ENCODE data around the gene ABO. TPM values are rescaled to one million over a fixed set of nuclear protein-coding genes. Genes with fewer than 3 reads are reported as not detected.
"Not testable (repeated sequence)": the region's sequence is repeated elsewhere in the genome, so short reads cannot be mapped to it uniquely, and the experiment has no call there.

The ABO gene
- total RNA-seq, 2 donors from 2014 or later = 0.35 to 1.2 TPM

GRCh38 chr9:133238851-133239532 is 36.0 kb downstream of the ABO start:
- H3K36me3 Mint-ChIP-seq (ENCODE audit: low read depth) = no peaks in the 10 kb centered on the region
- TF ChIP-seq, protein P1, sequence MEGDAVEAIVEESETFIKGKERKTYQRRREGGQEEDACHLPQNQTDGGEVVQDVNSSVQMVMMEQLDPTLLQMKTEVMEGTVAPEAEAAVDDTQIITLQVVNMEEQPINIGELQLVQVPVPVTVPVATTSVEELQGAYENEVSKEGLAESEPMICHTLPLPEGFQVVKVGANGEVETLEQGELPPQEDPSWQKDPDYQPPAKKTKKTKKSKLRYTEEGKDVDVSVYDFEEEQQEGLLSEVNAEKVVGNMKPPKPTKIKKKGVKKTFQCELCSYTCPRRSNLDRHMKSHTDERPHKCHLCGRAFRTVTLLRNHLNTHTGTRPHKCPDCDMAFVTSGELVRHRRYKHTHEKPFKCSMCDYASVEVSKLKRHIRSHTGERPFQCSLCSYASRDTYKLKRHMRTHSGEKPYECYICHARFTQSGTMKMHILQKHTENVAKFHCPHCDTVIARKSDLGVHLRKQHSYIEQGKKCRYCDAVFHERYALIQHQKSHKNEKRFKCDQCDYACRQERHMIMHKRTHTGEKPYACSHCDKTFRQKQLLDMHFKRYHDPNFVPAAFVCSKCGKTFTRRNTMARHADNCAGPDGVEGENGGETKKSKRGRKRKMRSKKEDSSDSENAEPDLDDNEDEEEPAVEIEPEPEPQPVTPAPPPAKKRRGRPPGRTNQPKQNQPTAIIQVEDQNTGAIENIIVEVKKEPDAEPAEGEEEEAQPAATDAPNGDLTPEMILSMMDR (conservative IDR thresholded peaks at IDR 0.05) = peak; percentile 99
- Histone ChIP-seq H3K9me3 (ENCODE audit: control insufficient read depth, low read length) (no peaks in the 10 kb centered on the region), H3K9ac (ENCODE audit: extremely low read depth, low read length, poor library complexity, severe bottlenecking) (peak overlapping the region; percentile 17), H3K27ac (ENCODE audit: low read depth, low read length) (peak overlapping the region; percentile 6), H3K4me3 (ENCODE audit: low read length) (peak overlapping the region; percentile 80), H3K4me1 (ENCODE audit: control insufficient read depth, insufficient read depth, low read length) (no peaks in the 10 kb centered on the region), H3K36me3 (ENCODE audit: control insufficient read depth, insufficient read depth, low read length) (no peaks in the 10 kb centered on the region), H3K27me3 (ENCODE audit: control insufficient read depth, insufficient read depth, low read length, poor library complexity, severe bottlenecking) (no peaks in the 10 kb centered on the region)
- H3K4me1 Mint-ChIP-seq = no peaks in the 10 kb centered on the region
- H3K9me3 Mint-ChIP-seq = no peaks in the 10 kb centered on the region
- DNase-seq = peak; percentile 96
- H3K27me3 Mint-ChIP-seq (ENCODE audit: insufficient read depth) = peaks cover 14% of the 10 kb centered on the region
- H3K27ac Mint-ChIP-seq = peak overlapping the region; percentile 95
- peak overlapping the region; percentile 62 for H3K4me3 Mint-ChIP-seq
- WGBS, 2 experiments (ENCODE audit: insufficient coverage in 1 of 2, insufficient read length in 1 of 2) = 16 to 18% methylated on average over 15 to 26 of the region's 26 CpGs

DNA sequence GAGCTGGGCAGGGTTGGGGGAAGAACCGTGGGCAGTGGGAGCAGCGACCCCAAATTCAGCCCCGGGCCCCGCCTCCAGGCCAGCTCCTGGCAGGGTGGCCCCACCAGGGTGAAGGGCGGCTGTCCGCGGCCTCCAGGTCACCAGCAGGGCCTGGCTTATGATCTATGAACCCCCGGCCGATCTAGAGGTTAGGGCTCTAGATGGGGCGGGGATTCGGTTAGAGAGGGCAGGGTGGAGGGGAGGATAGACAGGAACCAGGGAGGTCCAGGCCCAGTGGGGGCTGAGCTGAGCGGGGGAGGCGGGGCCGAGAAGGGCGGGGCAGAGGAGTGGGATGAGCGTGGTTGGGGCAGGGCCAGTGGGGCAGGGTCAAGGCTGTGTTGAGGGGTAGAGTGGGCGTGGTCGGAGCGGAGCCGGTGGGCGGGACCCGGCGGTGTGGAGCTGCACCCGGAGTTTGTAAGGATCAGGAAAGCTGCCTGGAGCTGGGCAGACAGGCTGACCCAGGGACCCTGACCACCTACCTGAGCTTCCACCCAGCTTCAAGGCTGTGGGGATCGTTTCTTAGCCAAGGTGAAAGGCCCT is 36.6 kb downstream of the ABO start:
- TF ChIP-seq, protein P1 (conservative IDR thresholded peaks at IDR 0.05) = no peak
- Histone ChIP-seq H3K4me3 (ENCODE audit: low read length) (peak overlapping the region; percentile 80), H3K9ac (ENCODE audit: extremely low read depth, low read length, poor library complexity, severe bottlenecking) (peak overlapping the region; percentile 17), H3K36me3 (ENCODE audit: control insufficient read depth, insufficient read depth, low read length) (no peaks in the 10 kb centered on the region), H3K27ac (ENCODE audit: low read depth, low read length) (no peak overlapping the region), H3K27me3 (ENCODE audit: control insufficient read depth, insufficient read depth, low read length, poor library complexity, severe bottlenecking) (no peaks in the 10 kb centered on the region), H3K4me1 (ENCODE audit: control insufficient read depth, insufficient read depth, low read length) (no peaks in the 10 kb centered on the region), H3K9me3 (ENCODE audit: control insufficient read depth, low read length) (no peaks in the 10 kb centered on the region)
- peak; percentile 100 for DNase-seq
- WGBS, 2 experiments (ENCODE audit: insufficient coverage in 1 of 2, insufficient read length in 1 of 2) = 11 to 56% methylated on average over 3 to 25 of the region's 25 CpGs
- Mint-ChIP-seq H3K27ac (peak overlapping the region; percentile 95), H3K27me3 (ENCODE audit: insufficient read depth) (peaks cover 14% of the 10 kb centered on the region), H3K9me3 (no peaks in the 10 kb centered on the region), H3K4me3 (peak overlapping the region; percentile 62), H3K36me3 (ENCODE audit: low read depth) (no peaks in the 10 kb centered on the region), H3K4me1 (no peaks in the 10 kb centered on the region)

DNA sequence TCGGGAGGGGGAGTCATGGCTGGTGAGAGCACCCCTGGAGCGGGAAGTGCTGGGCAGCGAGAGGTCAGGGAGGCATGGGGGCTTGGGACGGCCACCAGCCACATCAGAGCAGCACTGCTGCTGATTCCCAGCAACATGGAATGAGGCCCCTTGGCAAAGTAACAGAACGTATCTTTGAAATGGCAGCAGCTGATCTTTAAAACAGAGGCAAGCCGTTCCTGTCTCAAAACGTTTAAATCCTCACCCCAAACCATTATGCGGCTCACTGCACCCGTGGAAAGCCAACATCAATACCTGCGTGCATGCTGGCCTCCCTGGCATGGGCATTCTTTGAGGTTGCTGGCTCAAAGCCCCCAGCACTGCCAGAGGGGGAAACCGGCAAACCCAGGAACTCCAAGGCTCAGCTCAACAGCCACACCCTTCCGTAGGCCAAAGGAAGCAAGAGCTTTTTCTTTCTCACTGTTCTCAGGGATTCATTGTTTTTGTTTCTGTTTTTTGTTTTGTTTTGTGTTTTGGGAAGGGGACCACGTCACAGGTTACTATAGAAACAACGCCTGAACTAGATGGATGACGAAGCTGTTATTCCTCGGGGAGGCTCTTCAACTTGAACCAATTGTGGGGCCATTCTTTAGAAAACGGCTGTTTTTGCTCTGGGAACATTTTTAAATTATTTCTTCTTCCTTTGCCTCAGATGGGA is 37.8 kb downstream of the ABO start:
- no peaks in the 10 kb centered on the region for H3K4me1 Mint-ChIP-seq

DNA sequence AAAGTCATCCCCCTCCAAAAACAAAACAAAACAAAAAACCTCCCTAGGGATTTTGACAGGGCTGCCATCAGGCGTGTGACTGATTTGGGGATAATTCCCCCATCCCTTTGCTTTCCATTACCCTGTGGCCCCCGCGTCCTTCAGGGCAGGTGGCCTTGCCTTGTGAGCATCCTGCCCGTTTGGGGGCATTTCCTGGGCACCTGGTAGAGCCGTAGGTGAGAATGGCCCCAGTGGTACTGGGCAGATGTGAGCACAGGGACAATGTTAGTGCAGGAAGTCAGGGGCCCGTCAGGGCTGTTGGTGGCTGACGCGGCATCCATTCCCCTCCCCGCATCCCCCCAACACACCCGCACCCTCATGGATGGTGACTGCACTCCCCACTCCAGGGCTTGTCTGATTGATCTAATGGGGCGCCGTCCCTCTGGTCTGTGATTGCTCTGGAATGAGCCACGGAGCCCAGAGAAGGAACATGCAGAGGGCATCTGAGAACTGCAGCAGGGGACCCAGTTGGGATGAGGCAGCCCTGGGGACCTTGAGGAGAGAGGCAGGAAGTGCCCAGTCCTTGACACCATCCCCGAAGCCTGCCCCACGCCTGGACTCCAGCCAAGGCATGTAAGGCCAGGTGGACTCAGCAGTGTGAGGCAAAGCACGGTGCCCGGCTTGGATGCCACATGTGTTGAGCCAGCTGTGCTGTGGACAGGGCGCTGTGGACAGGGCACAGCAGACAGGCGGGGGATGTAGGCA is 38.5 kb downstream of the ABO start:
- H3K36me3 Mint-ChIP-seq (ENCODE audit: low read depth); DNase-seq; H3K4me3 Mint-ChIP-seq; H3K9ac ChIP-seq (ENCODE audit: extremely low read depth, low read length, poor library complexity, severe bottlenecking); H3K9me3 Mint-ChIP-seq; H3K27me3 ChIP-seq (ENCODE audit: control insufficient read depth, insufficient read depth, low read length, poor library complexity, severe bottlenecking); H3K27ac Mint-ChIP-seq; H3K9me3 ChIP-seq (ENCODE audit: control insufficient read depth, low read length); H3K4me1 Mint-ChIP-seq; H3K36me3 ChIP-seq (ENCODE audit: control insufficient read depth, insufficient read depth, low read length); H3K4me1 ChIP-seq (ENCODE audit: control insufficient read depth, insufficient read depth, low read length); H3K4me3 ChIP-seq (ENCODE audit: low read length); H3K27ac ChIP-seq (ENCODE audit: low read depth, low read length): not testable (repeated sequence)
- H3K27me3 Mint-ChIP-seq (ENCODE audit: insufficient read depth) = peaks cover 15% of the 10 kb centered on the region
- 83 to 85% methylated on average over 8 to 19 of the region's 19 CpGs for WGBS, 2 experiments (ENCODE audit: insufficient coverage in 1 of 2, insufficient read length in 1 of 2)

More for the DNA sequence above, 37.8 kb downstream of the ABO start:
- Histone ChIP-seq H3K9ac (ENCODE audit: extremely low read depth, low read length, poor library complexity, severe bottlenecking) (no peak overlapping the region), H3K27me3 (ENCODE audit: control insufficient read depth, insufficient read depth, low read length, poor library complexity, severe bottlenecking) (no peaks in the 10 kb centered on the region), H3K36me3 (ENCODE audit: control insufficient read depth, insufficient read depth, low read length) (no peaks in the 10 kb centered on the region), H3K9me3 (ENCODE audit: control insufficient read depth, low read length) (no peaks in the 10 kb centered on the region), H3K27ac (ENCODE audit: low read depth, low read length) (no peak overlapping the region), H3K4me1 (ENCODE audit: control insufficient read depth, insufficient read depth, low read length) (no peaks in the 10 kb centered on the region), H3K4me3 (ENCODE audit: low read length) (no peak overlapping the region)
- TF ChIP-seq, protein P1 (conservative IDR thresholded peaks at IDR 0.05) = no peak
- no peak overlapping the region for H3K27ac Mint-ChIP-seq
- DNase-seq = no peak
- H3K27me3 Mint-ChIP-seq (ENCODE audit: insufficient read depth) = peaks cover 15% of the 10 kb centered on the region
- H3K9me3 Mint-ChIP-seq = no peaks in the 10 kb centered on the region
- no peaks in the 10 kb centered on the region for H3K36me3 Mint-ChIP-seq (ENCODE audit: low read depth)
- H3K4me3 Mint-ChIP-seq = no peak overlapping the region
- WGBS, 2 experiments (ENCODE audit: insufficient coverage in 1 of 2, insufficient read length in 1 of 2) = 83 to 88% methylated on average over 12 to 17 of the region's 17 CpGs
